Parathyroid adenoma (tissue), 2 donors: ENCODE data around the gene TMEM14B.

ENCODE experiments used
- H2AFZ ChIP-seq: fragments of 300-600 bp; sonication (generic); one replicate; pipeline ENCODE4 v1.7.0; 2017; ENCODE audit warnings: antibody characterized with exemption, mild to moderate bottlenecking
- H3K27ac ChIP-seq: fragments of 300-600 bp; sonication (generic); one replicate; pipeline ENCODE4 v1.7.0; 2017
- H3K27me3 ChIP-seq: fragments of 300-600 bp; sonication (generic); one replicate; pipeline ENCODE4 v1.7.0; 2017; ENCODE audit warnings: low read length; ENCODE audit not compliant: control insufficient read depth, insufficient read depth
- H3K36me3 ChIP-seq: fragments of 300-600 bp; sonication (generic); one replicate; pipeline ENCODE4 v1.7.0; 2017; ENCODE audit warnings: low read length; ENCODE audit not compliant: control insufficient read depth, insufficient read depth
- H3K4me1 ChIP-seq: fragments of 300-600 bp; sonication (generic); one replicate; pipeline ENCODE4 v1.7.0; 2017; ENCODE audit warnings: control low read depth
- H3K4me2 ChIP-seq: fragments of 300-600 bp; sonication (generic); one replicate; pipeline ENCODE4 v1.7.0; 2017; ENCODE audit warnings: low read length
- H3K4me3 ChIP-seq: fragments of 300-600 bp; sonication (generic); one replicate; pipeline ENCODE4 v1.7.0; 2017; ENCODE audit warnings: low read depth, low read length
- H3K79me2 ChIP-seq: fragments of 300-600 bp; sonication (generic); one replicate; pipeline ENCODE4 v1.7.0; 2017; ENCODE audit warnings: control low read depth
- H3K9ac ChIP-seq: fragments of 300-600 bp; sonication (generic); one replicate; pipeline ENCODE4 v1.7.0; 2017; ENCODE audit warnings: mild to moderate bottlenecking
- H3K9me3 ChIP-seq: fragments of 300-600 bp; sonication (generic); one replicate; pipeline ENCODE4 v1.7.0; 2017; ENCODE audit warnings: low read length; ENCODE audit not compliant: control insufficient read depth
- TF ChIP-seq, protein P1 (sequence below): fragments of 300-600 bp; sonication (generic); IDR thresholded peaks from one replicate; pipeline ENCODE4 v1.7.0; 2017; ENCODE audit warnings: antibody characterized with exemption, mild to moderate bottlenecking
- donor health status: primary hyperparathyroidism.

TMEM14B gene

DNA sequence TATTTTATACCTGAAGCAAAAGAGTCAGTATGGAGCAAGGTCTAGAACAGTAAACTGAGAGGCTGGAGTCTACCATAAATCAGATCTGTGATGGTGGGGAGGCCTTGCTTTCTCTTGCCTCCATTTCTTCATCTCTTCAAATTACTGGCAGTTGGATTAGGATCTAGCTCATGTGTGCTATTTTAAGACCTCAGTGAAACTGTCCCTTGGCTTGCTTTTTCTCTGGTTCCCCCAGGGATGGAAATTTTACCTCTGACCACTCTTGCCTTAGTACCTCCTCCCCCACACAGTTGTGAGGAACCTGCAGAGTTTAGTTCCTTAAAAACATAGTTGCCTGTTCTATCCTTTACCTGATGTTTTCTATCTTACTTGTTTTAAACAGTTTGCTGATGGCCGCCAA is 8.5 kb downstream of the TMEM14B start:
- H3K4me1 ChIP-seq: no peaks in the 10 kb centered on the region
- no peaks in the 10 kb centered on the region for H3K9me3 ChIP-seq
- TF ChIP-seq, protein P1, sequence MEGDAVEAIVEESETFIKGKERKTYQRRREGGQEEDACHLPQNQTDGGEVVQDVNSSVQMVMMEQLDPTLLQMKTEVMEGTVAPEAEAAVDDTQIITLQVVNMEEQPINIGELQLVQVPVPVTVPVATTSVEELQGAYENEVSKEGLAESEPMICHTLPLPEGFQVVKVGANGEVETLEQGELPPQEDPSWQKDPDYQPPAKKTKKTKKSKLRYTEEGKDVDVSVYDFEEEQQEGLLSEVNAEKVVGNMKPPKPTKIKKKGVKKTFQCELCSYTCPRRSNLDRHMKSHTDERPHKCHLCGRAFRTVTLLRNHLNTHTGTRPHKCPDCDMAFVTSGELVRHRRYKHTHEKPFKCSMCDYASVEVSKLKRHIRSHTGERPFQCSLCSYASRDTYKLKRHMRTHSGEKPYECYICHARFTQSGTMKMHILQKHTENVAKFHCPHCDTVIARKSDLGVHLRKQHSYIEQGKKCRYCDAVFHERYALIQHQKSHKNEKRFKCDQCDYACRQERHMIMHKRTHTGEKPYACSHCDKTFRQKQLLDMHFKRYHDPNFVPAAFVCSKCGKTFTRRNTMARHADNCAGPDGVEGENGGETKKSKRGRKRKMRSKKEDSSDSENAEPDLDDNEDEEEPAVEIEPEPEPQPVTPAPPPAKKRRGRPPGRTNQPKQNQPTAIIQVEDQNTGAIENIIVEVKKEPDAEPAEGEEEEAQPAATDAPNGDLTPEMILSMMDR: no peak
- H3K4me2 ChIP-seq: no peak overlapping the region
- no peaks in the 10 kb centered on the region for H3K36me3 ChIP-seq
- H3K27me3 ChIP-seq: no peaks in the 10 kb centered on the region
- no peak overlapping the region for H3K4me3 ChIP-seq
- H2AFZ ChIP-seq: no peak overlapping the region
- no peak overlapping the region for H3K9ac ChIP-seq
- H3K27ac ChIP-seq: no peak overlapping the region
- peaks cover 13% of the 10 kb centered on the region for H3K79me2 ChIP-seq

DNA sequence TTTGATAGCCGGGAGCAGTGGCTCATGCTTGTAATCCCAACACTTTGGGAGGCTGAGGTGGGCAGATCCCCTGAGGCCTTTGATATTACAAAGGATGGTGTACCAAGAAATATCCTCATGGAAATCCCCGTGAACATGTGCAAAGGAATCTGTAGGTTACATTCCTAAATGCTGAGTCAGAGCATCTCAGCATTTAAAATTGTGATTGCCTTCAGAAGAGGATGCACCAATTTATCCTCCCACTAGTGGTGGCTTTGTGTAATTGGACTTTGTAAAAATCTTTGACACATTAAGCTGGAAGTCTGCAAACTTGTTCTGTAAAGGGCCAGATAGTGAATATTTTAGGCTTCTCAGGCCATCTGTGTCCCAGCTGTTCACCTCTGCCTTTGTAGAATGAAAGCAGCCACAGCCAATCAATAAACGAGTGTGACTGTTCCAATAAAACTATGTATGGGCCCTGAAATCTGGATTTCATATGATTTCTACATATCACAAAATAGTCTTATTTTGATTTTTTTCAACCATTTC is 11.8 kb downstream of the TMEM14B start:
- no peak overlapping the region for H3K9ac ChIP-seq
- H3K79me2 ChIP-seq: peaks cover 3% of the 10 kb centered on the region
- H3K4me3 ChIP-seq: no peak overlapping the region
- H3K36me3 ChIP-seq: no peaks in the 10 kb centered on the region
- TF ChIP-seq, protein P1: peak; percentile 58
- no peak overlapping the region for H3K4me2 ChIP-seq
- H3K4me1 ChIP-seq: no peaks in the 10 kb centered on the region
- no peaks in the 10 kb centered on the region for H3K27me3 ChIP-seq
- H3K27ac ChIP-seq: no peak overlapping the region
- no peaks in the 10 kb centered on the region for H3K9me3 ChIP-seq
- H2AFZ ChIP-seq: no peak overlapping the region

DNA sequence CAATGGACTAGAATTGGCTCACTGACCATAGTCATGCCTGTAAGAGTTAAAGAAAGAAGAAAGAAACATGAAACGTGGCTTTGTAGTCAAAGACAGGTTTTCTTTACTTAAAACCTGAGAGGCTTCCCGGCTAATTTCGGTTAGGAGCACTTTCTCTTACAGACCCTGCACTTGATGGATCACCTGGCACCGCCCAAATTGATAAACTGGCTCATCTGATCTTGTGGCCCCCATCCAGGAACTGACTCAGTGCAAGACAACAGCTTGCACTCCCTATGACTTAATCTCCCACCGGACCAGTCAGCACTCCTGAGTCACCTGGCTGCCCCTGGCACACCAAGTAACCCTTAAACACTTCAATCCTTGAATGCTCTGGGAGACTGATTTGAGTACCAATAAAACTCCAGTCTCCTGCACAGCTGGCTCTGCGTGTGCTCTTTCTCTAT is 12.3 kb downstream of the TMEM14B start:
- no peak overlapping the region for H3K27ac ChIP-seq
- TF ChIP-seq, protein P1: no peak
- no peaks in the 10 kb centered on the region for H3K79me2 ChIP-seq

DNA sequence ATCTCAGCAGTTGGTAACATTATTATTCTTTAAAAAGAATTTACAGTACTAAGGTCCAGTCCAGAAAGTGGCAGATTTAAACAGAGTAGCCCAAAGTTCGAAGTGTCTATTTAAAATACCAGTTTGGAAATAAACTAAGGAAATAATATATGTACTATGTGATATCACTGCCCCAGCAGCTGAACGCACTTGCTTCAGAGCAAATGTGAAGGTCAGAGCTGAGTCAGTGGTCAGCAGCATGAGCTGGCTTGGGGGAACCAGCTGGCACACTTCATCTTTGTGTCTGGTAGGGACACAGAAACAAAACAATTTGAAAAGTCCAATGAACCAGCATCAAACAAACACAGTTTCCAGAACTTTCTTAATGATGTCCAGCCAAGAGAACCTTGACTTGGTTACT is 15.4 kb downstream of the TMEM14B start:
- Histone ChIP-seq H2AFZ (no peak overlapping the region), H3K27ac (no peak overlapping the region), H3K4me2 (no peak overlapping the region), H3K4me3 (no peak overlapping the region), H3K4me1 (no peaks in the 10 kb centered on the region), H3K79me2 (no peaks in the 10 kb centered on the region), H3K9ac (no peak overlapping the region), H3K36me3 (no peaks in the 10 kb centered on the region), H3K27me3 (no peaks in the 10 kb centered on the region), H3K9me3 (no peaks in the 10 kb centered on the region)
- TF ChIP-seq, protein P1: no peak

More for the DNA sequence above, 12.3 kb downstream of the TMEM14B start:
- Histone ChIP-seq H3K9me3 (no peaks in the 10 kb centered on the region), H3K4me3 (no peak overlapping the region), H2AFZ (no peak overlapping the region), H3K4me2 (no peak overlapping the region), H3K4me1 (no peaks in the 10 kb centered on the region), H3K36me3 (no peaks in the 10 kb centered on the region), H3K9ac (no peak overlapping the region), H3K27me3 (no peaks in the 10 kb centered on the region)

- Histone ChIP-seq H3K4me1 (no peaks in the 10 kb centered on the region), H3K36me3 (no peaks in the 10 kb centered on the region), H3K9ac (no peak overlapping the region), H3K79me2 (no peaks in the 10 kb centered on the region), H2AFZ (no peak overlapping the region), H3K27me3 (no peaks in the 10 kb centered on the region), H3K4me3 (no peak overlapping the region), H3K9me3 (no peaks in the 10 kb centered on the region), H3K27ac (no peak overlapping the region), H3K4me2 (no peak overlapping the region)
- TF ChIP-seq, protein P1: no peak
These were observed 21.8 kb downstream of the TMEM14B start for GRCh38 chr6:10769419-10769818.
